Endothelial cell of umbilical vein (primary cell): ENCODE results near the gene ATOSB. TPM values are rescaled to one million over a fixed set of nuclear protein-coding genes. Genes with fewer than 3 reads are reported as not detected.
A peak's percentile ranks its signal among the peaks of the same experiment; 100 is the strongest.

Source experiments
- BruUV-seq: library from RNA; stranded (reverse); fragments of 400-500 nt; replicated peaks from 2 replicates; lab custom pipeline; 2021; lab: Mats Ljungman, UMichigan
- CTCF ChIA-PET: fragments of 300-600, 350-600 bp; sonication (Branson Sonifier 250); formaldehyde crosslinking; loops from one replicate; lab custom pipeline; 2021; ENCODE audit warnings: antibody characterized with exemption, inconsistent platforms; lab: Charles Lee
- POLR2A ChIA-PET: fragments of 300-600, 350-600 bp; sonication (Branson Sonifier 250); formaldehyde crosslinking; loops from one replicate; lab custom pipeline; 2021; ENCODE audit warnings: antibody characterized with exemption, inconsistent platforms; lab: Charles Lee
- DNase-seq: peaks from one replicate; pipeline ENCODE4 v3.0.0-alpha.2; 2011; ENCODE audit warnings: low read depth, low spot score
- FAIRE-seq: peaks from 2 replicates; lab custom pipeline; 2011; peaks lifted over from hg19 to GRCh38; lab: Jason Lieb, UNC
- H2AFZ ChIP-seq: 2 replicates; pipeline ENCODE4 v1.6.0; 2012; ENCODE audit warnings: low read depth, low read length, control low read depth, inconsistent platforms
- H3K27ac ChIP-seq: 2 replicates; pipeline ENCODE4 v1.5.1; 2011; ENCODE audit warnings: low read depth, mild to moderate bottlenecking, control low read depth, low read length, moderate library complexity; ENCODE audit not compliant: insufficient read depth
- H3K27me3 ChIP-seq, 2 experiments: 2 replicates each; pipeline versions ENCODE4 v1.6.0 to v1.6.1; 2011; ENCODE audit warnings: low read length in 2 of 2, mixed read lengths in 1 of 2; ENCODE audit not compliant: control insufficient read depth in 2 of 2, insufficient read depth in 2 of 2
- H3K36me3 ChIP-seq, 2 experiments: 2 replicates in 1 of 2; 3 replicates in 1 of 2; pipeline ENCODE4 v1.5.1; 2011; ENCODE audit warnings: low read length in 2 of 2, mild to moderate bottlenecking in 1 of 2, moderate library complexity in 1 of 2; ENCODE audit not compliant: control insufficient read depth in 2 of 2, insufficient read depth in 2 of 2; ENCODE audit errors: extremely low read depth in 1 of 2
- H3K4me1 ChIP-seq: 3 replicates; pipeline ENCODE4 v1.5.1; 2011; ENCODE audit warnings: mild to moderate bottlenecking, low read length; ENCODE audit not compliant: control insufficient read depth, insufficient read depth; ENCODE audit errors: extremely low read depth
- H3K4me2 ChIP-seq: 2 replicates; pipeline ENCODE4 v1.6.1; 2011; ENCODE audit warnings: low read length, control low read depth, mixed read lengths; ENCODE audit not compliant: insufficient read depth
- H3K4me3 ChIP-seq, 3 experiments: fragments of 200-600 bp in 1 of 3; sonication (generic), shearing (Covaris generic) in 1 of 3; replicated peaks in 1 of 3; 2 replicates each; pipeline ENCODE4 v1.5.1; 2011 to 2016; ENCODE audit warnings: control low read depth in 3 of 3, low read length in 3 of 3, mild to moderate bottlenecking in 2 of 3, inconsistent platforms in 1 of 3, low read depth in 1 of 3, moderate library complexity in 1 of 3; ENCODE audit not compliant: insufficient read depth in 1 of 3
- H3K79me2 ChIP-seq: 2 replicates; pipeline ENCODE4 v1.6.0; 2012; ENCODE audit warnings: low read length, inconsistent platforms; ENCODE audit not compliant: control insufficient read depth, insufficient read depth
- H3K9ac ChIP-seq: replicated peaks from 2 replicates; pipeline ENCODE3; 2011; ENCODE audit warnings: low read length, control low read depth; ENCODE audit not compliant: insufficient read depth; ENCODE audit errors: extremely low read depth
- H3K9me1 ChIP-seq: replicated peaks from 3 replicates; pipeline ENCODE4 v1.6.0; 2011; ENCODE audit warnings: mild to moderate bottlenecking, low read length; ENCODE audit not compliant: control insufficient read depth, insufficient read depth; ENCODE audit errors: extremely low read depth
- H3K9me3 ChIP-seq: replicated peaks from 2 replicates; pipeline ENCODE4 v1.5.1; 2012; ENCODE audit warnings: low read length, inconsistent platforms; ENCODE audit not compliant: control insufficient read depth, insufficient read depth
- H4K20me1 ChIP-seq: replicated peaks from 2 replicates; pipeline ENCODE3; 2011; ENCODE audit warnings: mild to moderate bottlenecking, low read length; ENCODE audit not compliant: control insufficient read depth, insufficient read depth; ENCODE audit errors: extremely low read depth
- EZH2 ChIP-seq: IDR thresholded peaks from 2 replicates; pipeline ENCODE4 v1.6.1; 2012; ENCODE audit warnings: borderline replicate concordance, low read depth, mild to moderate bottlenecking, moderate library complexity, low read length, inconsistent platforms; ENCODE audit not compliant: severe bottlenecking
- FOS ChIP-seq: IDR thresholded peaks from 2 replicates; pipeline ENCODE4 v1.6.1; 2011; ENCODE audit warnings: mild to moderate bottlenecking, low read length, moderate library complexity, borderline replicate concordance; ENCODE audit not compliant: insufficient read depth
- GATA2 ChIP-seq: IDR thresholded peaks from 2 replicates; pipeline ENCODE4 v1.7.0; 2011; ENCODE audit warnings: low read depth, mild to moderate bottlenecking, moderate library complexity, mixed read lengths, low read length; ENCODE audit not compliant: insufficient read length, insufficient read depth
- JUN ChIP-seq: IDR thresholded peaks from 2 replicates; pipeline ENCODE4 v1.6.1; 2011; ENCODE audit warnings: borderline replicate concordance, low read depth; ENCODE audit not compliant: insufficient read length, insufficient read depth
- MYC ChIP-seq: IDR thresholded peaks from one replicate; pipeline ENCODE4 v1.6.1; 2011; ENCODE audit warnings: mild to moderate bottlenecking, low read depth, low read length
- POLR2A ChIP-seq: IDR thresholded peaks from 2 replicates; pipeline ENCODE4 v1.6.1; 2012; ENCODE audit warnings: low read depth, mild to moderate bottlenecking, control low read depth, low read length
- POLR2AphosphoS5 ChIP-seq: IDR thresholded peaks from 2 replicates; pipeline ENCODE4 v1.6.1; 2012; ENCODE audit warnings: low read depth, mild to moderate bottlenecking, control low read depth, low read length, moderate library complexity; ENCODE audit not compliant: insufficient read depth
- dilution Hi-C: fragments of 300-500 bp; cut with MboI; formaldehyde crosslinking; loops from one replicate; pipeline ENCODE4 v1.15.0; 2019; ENCODE audit warnings: low sequenced_read_pairs; ENCODE audit not compliant: extremely low pct_ligation_motif_present
- intact Hi-C: fragments of 100-400 bp; cut with micrococcal nuclease; formaldehyde crosslinking; loops from one replicate; pipeline ENCODE4 v1.10.0; 2022
- polyA plus RNA-seq, 4 experiments: library from polyadenylated mRNA; depleted of rRNA in 3 of 4; stranded (reverse) in 3 of 4; unstranded in 1 of 4; fragments of >200 nt; gene quantifications; 2 replicates each; pipeline versions ENCODE4 v1.2.1 to v1.2.3, GENCODE V29; 2011 to 2012; ENCODE audit warnings: missing spikeins in 1 of 4
- total RNA-seq: library from RNA; stranded (reverse); gene quantifications from 2 replicates; pipeline ENCODE4 v1.2.3, GENCODE V29; 2021
- TF ChIP-seq, protein P1 (sequence below), 2 donors: IDR thresholded peaks; 1 replicate in 1 of 2; 2 replicates in 1 of 2; pipeline ENCODE4 v1.5.1; 2011; ENCODE audit warnings: low read length in 2 of 2, mild to moderate bottlenecking in 2 of 2, moderate library complexity in 2 of 2, control low read depth in 1 of 2, inconsistent platforms in 1 of 2, low read depth in 1 of 2; ENCODE audit not compliant: insufficient read depth in 1 of 2; ENCODE audit errors: extremely low read depth in 1 of 2
- TF ChIP-seq, protein P2 (sequence below): IDR thresholded peaks from 2 replicates; pipeline ENCODE4 v1.6.1; 2011; ENCODE audit not compliant: insufficient read depth, insufficient read length

ATOSB gene
- total and polyA plus RNA-seq, 2 donors (not counting 3 experiments of a cell fraction or from before 2014, with no cell fraction given) = 34.7 to 58.0 TPM

DNA sequence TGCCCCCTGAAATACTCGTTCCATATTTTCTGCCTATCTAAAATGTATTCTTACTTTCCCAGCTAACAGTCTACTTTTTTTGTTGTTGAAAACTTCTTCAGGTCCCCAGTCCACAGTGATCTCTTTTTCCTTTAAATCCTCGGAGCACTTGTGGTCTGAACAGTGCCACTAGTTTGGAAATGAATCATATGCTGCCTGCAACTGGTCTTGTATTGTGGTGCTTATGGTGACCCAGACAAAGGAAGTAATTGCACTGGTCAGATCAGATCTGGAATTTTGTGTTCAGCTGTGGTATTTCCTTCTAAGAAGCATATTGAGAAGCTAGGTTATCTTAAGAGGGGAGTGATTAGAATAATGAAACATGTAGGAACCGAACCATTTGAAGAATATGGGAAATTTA lies 49.0 kb upstream of the ATOSB start:
- intact Hi-C loops = loop anchor here (2.0 to 10.0 kb wide), 3 partner anchors 94 to 170 kb away; no protein-coding TSS in a partner anchor
- Histone ChIP-seq H3K36me3 (no peaks in the 10 kb centered on the region), H3K4me2 (peak overlapping the region; percentile 94), H3K79me2 (peaks cover 47% of the 10 kb centered on the region), H3K27me3 (no peaks in the 10 kb centered on the region), H3K27ac (peak overlapping the region; percentile 58), H2AFZ (peak overlapping the region; percentile 40), H3K9me1 (peaks cover 2% of the 10 kb centered on the region), H3K9ac (peak overlapping the region; percentile 28), H3K4me1 (peaks cover 34% of the 10 kb centered on the region), H3K4me3 (peak overlapping the region in 1 of 3 experiments; percentile 73), H4K20me1 (no peaks in the 10 kb centered on the region), H3K9me3 (no peaks in the 10 kb centered on the region)
- CTCF ChIA-PET = interaction anchor here (0.7 to 1.5 kb wide), 4 partner anchors 9 to 220 kb away, joined by 3 to 5 read pairs (median 4); no protein-coding TSS in a partner anchor
- POLR2A ChIA-PET = no interaction called here
- dilution Hi-C loops = no loop called here
- TF ChIP-seq POLR2AphosphoS5 (no peak), EZH2 (no peak), GATA2 (peak; percentile 91), MYC (no peak), JUN (peak; percentile 13), FOS (peak; percentile 74), POLR2A (no peak)
- TF ChIP-seq, protein P1, sequence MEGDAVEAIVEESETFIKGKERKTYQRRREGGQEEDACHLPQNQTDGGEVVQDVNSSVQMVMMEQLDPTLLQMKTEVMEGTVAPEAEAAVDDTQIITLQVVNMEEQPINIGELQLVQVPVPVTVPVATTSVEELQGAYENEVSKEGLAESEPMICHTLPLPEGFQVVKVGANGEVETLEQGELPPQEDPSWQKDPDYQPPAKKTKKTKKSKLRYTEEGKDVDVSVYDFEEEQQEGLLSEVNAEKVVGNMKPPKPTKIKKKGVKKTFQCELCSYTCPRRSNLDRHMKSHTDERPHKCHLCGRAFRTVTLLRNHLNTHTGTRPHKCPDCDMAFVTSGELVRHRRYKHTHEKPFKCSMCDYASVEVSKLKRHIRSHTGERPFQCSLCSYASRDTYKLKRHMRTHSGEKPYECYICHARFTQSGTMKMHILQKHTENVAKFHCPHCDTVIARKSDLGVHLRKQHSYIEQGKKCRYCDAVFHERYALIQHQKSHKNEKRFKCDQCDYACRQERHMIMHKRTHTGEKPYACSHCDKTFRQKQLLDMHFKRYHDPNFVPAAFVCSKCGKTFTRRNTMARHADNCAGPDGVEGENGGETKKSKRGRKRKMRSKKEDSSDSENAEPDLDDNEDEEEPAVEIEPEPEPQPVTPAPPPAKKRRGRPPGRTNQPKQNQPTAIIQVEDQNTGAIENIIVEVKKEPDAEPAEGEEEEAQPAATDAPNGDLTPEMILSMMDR (IDR thresholded peaks at IDR 0.05; ENCODE audit: extremely low read depth in 1 of 2, insufficient read depth in 1 of 2, low read depth in 1 of 2, low read length in 2 of 2) = no peak
- TF ChIP-seq, protein P2, sequence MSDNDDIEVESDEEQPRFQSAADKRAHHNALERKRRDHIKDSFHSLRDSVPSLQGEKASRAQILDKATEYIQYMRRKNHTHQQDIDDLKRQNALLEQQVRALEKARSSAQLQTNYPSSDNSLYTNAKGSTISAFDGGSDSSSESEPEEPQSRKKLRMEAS = no peak
- DNase-seq (peak; percentile 86), FAIRE-seq (peak; percentile 96)
- BruUV-seq = TSS peak; percentile 2
